Esophagus (tissue), 2 donors: ENCODE measurements around the gene LCE2D. TPM values are rescaled to one million over a fixed set of nuclear protein-coding genes. Genes with fewer than 3 reads are reported as not detected.
"Not testable (repeated sequence)": the region's sequence is repeated elsewhere in the genome, so short reads cannot be mapped to it uniquely, and the experiment has no call there.

ENCODE experiments used
- H3K27ac ChIP-seq, 2 donors: one replicate each; pipeline ENCODE4 v1.5.1; 2013; ENCODE audit warnings: low read depth in 2 of 2, mild to moderate bottlenecking in 2 of 2, inconsistent platforms in 1 of 2, low read length in 1 of 2, moderate library complexity in 1 of 2
- H3K27me3 ChIP-seq, 2 donors: one replicate each; pipeline ENCODE4 v1.6.1; 2013; ENCODE audit warnings: low read length in 2 of 2, control low read depth in 1 of 2, mild to moderate bottlenecking in 1 of 2; ENCODE audit not compliant: insufficient read depth in 2 of 2, control insufficient read depth in 1 of 2
- H3K36me3 ChIP-seq, 2 donors: one replicate each; pipeline ENCODE4 v1.6.1; 2013; ENCODE audit warnings: low read length in 1 of 2; ENCODE audit not compliant: control insufficient read depth in 2 of 2, insufficient read depth in 2 of 2
- H3K4me1 ChIP-seq, 2 donors: one replicate each; pipeline ENCODE4 v1.6.1; 2013; ENCODE audit warnings: low read length in 1 of 2; ENCODE audit not compliant: control insufficient read depth in 2 of 2, insufficient read depth in 2 of 2
- H3K4me3 ChIP-seq, 2 donors: one replicate each; pipeline ENCODE4 v1.5.1; 2013; ENCODE audit warnings: low read length in 2 of 2, mild to moderate bottlenecking in 2 of 2, low read depth in 1 of 2, moderate library complexity in 1 of 2
- H3K9me3 ChIP-seq, 2 donors: one replicate each; pipeline ENCODE4 v1.6.1; 2013; ENCODE audit warnings: mild to moderate bottlenecking in 2 of 2, low read depth in 1 of 2, low read length in 1 of 2, moderate library complexity in 1 of 2; ENCODE audit not compliant: control insufficient read depth in 2 of 2, insufficient read depth in 1 of 2
- WGBS, 2 donors: extraction: QIAGEN DNeasy Blood & Tissue Kit; methylation state at CpG; one replicate each; pipeline ENCODE4 v1.1.7; 2013; 5-methylcytosine and 5-hydroxymethylcytosine counted together
- polyA plus RNA-seq, 2 donors: library from polyadenylated mRNA; stranded (reverse); fragments of 200-250 nt; gene quantifications; one replicate each; pipeline ENCODE4 v1.2.3, GENCODE V29; 2013
- donor health status: healthy with polysubstance abuse.
- donor health status: Bipolar disorder and iron deficiency.

LCE2D gene
- polyA plus RNA-seq, 2 donors: not detected

DNA sequence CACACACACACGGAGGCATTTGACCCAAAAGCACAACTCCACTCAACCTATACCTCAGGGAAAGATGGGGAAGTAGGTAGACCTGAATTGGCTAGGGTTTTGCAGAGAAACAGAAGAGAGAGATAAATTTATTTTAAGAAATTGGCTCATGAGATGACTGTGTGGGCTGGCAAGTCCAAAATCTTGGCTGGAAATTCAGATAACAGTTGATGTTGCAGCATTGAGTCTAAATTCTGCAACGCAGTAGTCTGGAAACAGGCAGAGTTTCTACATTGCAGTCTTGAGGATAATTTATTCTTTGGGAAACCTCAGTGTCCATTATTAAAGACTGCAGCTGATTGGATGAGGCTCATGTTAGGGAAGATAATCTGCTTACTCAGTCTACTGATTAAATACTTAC is 18.4 kb downstream of the LCE2D start:
- H3K4me3 ChIP-seq: no peak overlapping the region
- no peaks in the 10 kb centered on the region for H3K4me1 ChIP-seq
- H3K36me3 ChIP-seq: no peaks in the 10 kb centered on the region
- H3K9me3 ChIP-seq: no peaks in the 10 kb centered on the region
- no peaks in the 10 kb centered on the region for H3K27me3 ChIP-seq
- 57 to 59% methylated on average over 2 of the region's 2 CpGs for WGBS, 2 donors
- H3K27ac ChIP-seq: no peak overlapping the region

DNA sequence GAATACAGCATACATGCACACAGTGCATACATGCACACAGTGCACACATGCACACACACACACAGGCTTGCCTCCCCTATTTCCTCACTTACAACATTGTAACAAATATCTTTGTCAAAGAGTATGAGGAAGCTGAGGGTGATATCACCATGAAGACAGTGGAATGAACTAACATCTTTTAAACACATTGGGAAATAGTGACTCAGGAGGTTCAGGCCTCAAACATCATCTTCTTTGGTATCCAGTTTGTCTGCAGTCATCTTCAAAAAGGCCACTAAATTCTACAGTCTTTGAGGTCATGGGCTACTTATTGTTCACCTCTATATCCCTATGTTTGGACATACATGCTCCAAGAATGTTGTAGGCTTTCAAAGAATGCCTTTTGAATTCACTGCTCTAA is 20.7 kb downstream of the LCE2D start:
- H3K9me3 ChIP-seq: no peaks in the 10 kb centered on the region
- no peak overlapping the region for H3K27ac ChIP-seq
- H3K4me3 ChIP-seq: no peak overlapping the region
- no peaks in the 10 kb centered on the region for H3K4me1 ChIP-seq
- H3K27me3 ChIP-seq: no peaks in the 10 kb centered on the region
- H3K36me3 ChIP-seq: no peaks in the 10 kb centered on the region

DNA sequence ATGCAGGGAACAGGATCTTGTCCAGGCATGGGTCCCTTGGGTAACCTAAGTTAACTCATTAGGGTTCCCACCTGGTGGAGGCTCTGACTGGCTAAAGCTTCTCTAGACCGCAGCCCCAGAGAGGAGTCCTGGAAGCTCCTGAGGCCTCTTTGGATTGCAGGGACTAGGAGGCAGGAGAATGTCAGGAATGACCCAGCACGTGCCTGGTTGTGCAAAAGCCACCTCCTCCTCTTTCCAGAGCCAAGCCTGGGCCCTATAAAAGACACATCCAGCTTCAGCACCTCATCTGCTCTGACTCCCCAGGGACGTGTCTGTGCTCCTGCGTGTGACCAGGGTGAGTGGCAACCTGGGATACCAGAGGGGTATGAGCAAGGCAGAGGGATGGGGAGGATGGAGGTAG is 22.6 kb downstream of the LCE2D start, which contains the start of gene LCE2B:
LCE2B (plus strand) TSS at position 301 of the 400 bp plus-strand sequence. CDS start 721 bp downstream, outside the sequence.
- WGBS, 2 donors: 56 to 73% methylated on average over 2 to 4 of the region's 4 CpGs
- not testable (repeated sequence) for H3K9me3 ChIP-seq, H3K4me3 ChIP-seq

DNA sequence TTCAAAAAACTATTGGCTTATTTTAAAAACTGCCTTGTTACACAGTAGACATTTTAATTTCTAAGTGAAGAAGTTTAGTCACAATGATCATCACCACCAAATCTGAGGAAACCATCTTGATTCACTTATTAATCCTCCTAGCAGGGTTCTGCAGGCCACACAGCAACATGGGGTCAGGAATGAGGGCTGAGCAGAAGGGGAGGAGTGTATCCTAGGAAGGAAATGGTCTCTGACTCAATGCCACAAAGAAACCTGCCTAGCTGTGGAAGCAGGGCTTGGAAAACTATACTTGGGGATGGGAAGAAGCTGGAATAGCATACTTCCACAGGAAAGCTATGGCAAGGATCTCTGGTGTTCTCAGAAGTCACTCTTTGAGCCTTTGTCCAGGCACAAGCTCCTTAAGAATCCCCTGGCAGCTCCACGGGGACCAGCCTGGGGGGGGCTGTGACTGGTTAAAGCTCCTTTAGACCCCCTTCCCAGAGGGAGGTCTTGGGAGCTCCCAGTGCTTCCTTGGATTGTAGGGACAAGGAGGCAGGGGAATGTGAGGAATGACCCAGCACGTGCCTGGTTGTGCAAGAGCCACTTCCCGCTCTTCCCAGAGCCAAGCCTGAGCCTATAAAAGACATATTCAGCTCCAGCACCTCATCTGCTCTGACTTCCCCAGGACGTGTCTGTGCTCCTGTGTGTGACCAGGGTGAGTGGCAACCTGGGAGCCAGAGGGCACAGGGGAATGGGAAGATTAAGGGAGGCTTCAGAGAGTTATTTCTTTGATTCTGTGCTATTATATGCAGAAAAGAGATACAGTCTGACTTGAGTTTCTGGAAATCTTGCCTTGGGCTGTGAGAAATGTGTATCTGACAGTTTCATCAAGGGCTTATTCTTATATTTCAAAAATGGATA is 34.8 kb downstream of the LCE2D start, which contains the start of gene LCE2A:
LCE2A (plus strand) TSS at position 645 of the 900 bp plus-strand sequence. CDS start 557 bp downstream, outside the sequence.
- no peaks in the 10 kb centered on the region for H3K9me3 ChIP-seq
- no peak within 1 kb of the TSS for H3K4me3 ChIP-seq
- H3K4me1 ChIP-seq: no peaks in the 10 kb centered on the region
- H3K27me3 ChIP-seq: no peaks in the 10 kb centered on the region
- no peaks in the 10 kb centered on the region for H3K36me3 ChIP-seq
- 57 to 64% methylated on average over 4 of the region's 4 CpGs for WGBS, 2 donors
- H3K27ac ChIP-seq: no peak within 1 kb of the TSS

More for the DNA sequence above, 22.6 kb downstream of the LCE2D start, which contains the start of gene LCE2B:
- H3K36me3 ChIP-seq, H3K27me3 ChIP-seq, H3K4me1 ChIP-seq, H3K27ac ChIP-seq: not testable (repeated sequence)

DNA sequence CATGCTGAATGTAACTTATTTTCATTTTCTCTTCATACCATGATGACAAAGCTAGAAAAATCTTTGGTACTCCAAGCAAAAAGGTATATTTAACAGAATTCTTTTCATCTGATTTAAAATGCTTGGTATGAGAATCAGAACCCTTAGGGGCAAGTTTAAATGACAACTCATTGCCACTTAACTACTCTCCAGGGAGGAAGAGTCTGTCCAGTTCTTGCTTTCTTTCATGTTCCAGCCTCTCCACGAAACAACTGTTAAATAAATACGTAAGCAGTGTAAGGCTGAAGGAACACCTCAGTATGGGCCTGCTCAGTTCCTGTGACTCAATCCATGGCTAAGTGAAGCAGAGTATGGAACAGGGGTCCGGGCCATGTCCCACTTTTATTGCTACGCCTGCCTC is 36.6 kb downstream of the LCE2D start:
- 86 to 87% methylated on average over 4 of the region's 4 CpGs for WGBS, 2 donors
- no peak overlapping the region for H3K27ac ChIP-seq
- H3K9me3 ChIP-seq: no peaks in the 10 kb centered on the region
- no peak overlapping the region for H3K4me3 ChIP-seq
- no peaks in the 10 kb centered on the region for H3K4me1 ChIP-seq
- H3K36me3 ChIP-seq: no peaks in the 10 kb centered on the region
- H3K27me3 ChIP-seq: no peaks in the 10 kb centered on the region

DNA sequence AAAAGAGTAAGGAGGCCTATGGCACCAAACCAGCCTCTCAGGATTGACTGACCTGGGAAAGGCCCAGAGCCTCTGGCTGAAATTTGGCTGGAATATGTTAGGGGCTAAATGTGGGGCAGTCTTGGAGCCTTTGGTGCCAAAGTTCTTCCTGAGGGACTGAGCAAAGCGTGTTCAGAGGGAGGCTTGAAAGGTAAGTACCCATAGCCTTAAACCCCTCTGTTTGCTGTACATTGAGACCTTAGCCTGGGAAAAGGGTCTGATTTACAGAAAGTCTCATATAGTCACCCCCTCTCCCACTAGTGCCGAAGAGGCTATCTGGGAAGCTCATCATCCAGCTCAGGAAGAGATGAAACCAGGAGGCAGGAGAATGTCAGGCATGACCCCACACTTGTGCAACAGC is 44.7 kb downstream of the LCE2D start, which contains the start of gene LCE4A:
LCE4A (plus strand) TSS at position 301 of the 400 bp plus-strand sequence. CDS start 916 bp downstream, outside the sequence.
- Histone ChIP-seq H3K36me3 (no peaks in the 10 kb centered on the region), H3K4me3 (no peak within 1 kb of the TSS), H3K4me1 (no peaks in the 10 kb centered on the region), H3K9me3 (no peaks in the 10 kb centered on the region), H3K27ac (no peak within 1 kb of the TSS), H3K27me3 (no peaks in the 10 kb centered on the region)
- 76% methylated on average over 2 of the region's 2 CpGs for WGBS, 2 donors

Other genes starting within 250 kb of the LCE2D start
- 1,000 to 10,000 TPM; 4,198 to 5,125 TPM for gene CRNN, start 249.1 kb upstream of the LCE2D start, polyA plus RNA-seq
- gene LCE5A, start 152.6 kb upstream of the LCE2D start, polyA plus RNA-seq: under 1 TPM in 1 of 2 donors, not detected in 1; 0.18 TPM
- 1,000 to 10,000 TPM in 1 of 2 donors, 100 to 1,000 TPM in 1; 659 to 3,090 TPM for gene CRCT1, start 148.9 kb upstream of the LCE2D start, polyA plus RNA-seq
- gene LCE3E, start 96.6 kb upstream of the LCE2D start, polyA plus RNA-seq: 100 to 1,000 TPM in 1 of 2 donors, 1 to 10 TPM in 1; 5.0 to 110 TPM
- 100 to 1,000 TPM in 1 of 2 donors, 1 to 10 TPM in 1; 3.6 to 546 TPM for gene LCE3D, start 82.9 kb upstream of the LCE2D start, polyA plus RNA-seq
- not detected for gene LCE3C, start 63.1 kb upstream of the LCE2D start, polyA plus RNA-seq
- not detected for gene LCE3B, start 49.6 kb upstream of the LCE2D start, polyA plus RNA-seq
- gene LCE3A, start 40.3 kb upstream of the LCE2D start, polyA plus RNA-seq: not detected
- gene LCE2C, start 11.9 kb downstream of the LCE2D start, polyA plus RNA-seq: not detected
- not detected for gene LCE2B, start 22.7 kb downstream of the LCE2D start, polyA plus RNA-seq
- not detected for gene LCE2A, start 35.0 kb downstream of the LCE2D start, polyA plus RNA-seq
- not detected for gene LCE4A, start 44.8 kb downstream of the LCE2D start, polyA plus RNA-seq
- 10 to 100 TPM in 1 of 2 donors, under 1 TPM in 1; 0.44 to 23.9 TPM for gene KPRP, start 94.6 kb downstream of the LCE2D start, polyA plus RNA-seq
- gene LCE1F, start 111.8 kb downstream of the LCE2D start, polyA plus RNA-seq: not detected
- under 1 TPM in 1 of 2 donors, not detected in 1; 0.04 TPM for gene LCE1E, start 122.9 kb downstream of the LCE2D start, polyA plus RNA-seq
- gene LCE1D, start 133.3 kb downstream of the LCE2D start, polyA plus RNA-seq: not detected
- under 1 TPM in 1 of 2 donors, not detected in 1; 0.32 TPM for gene LCE1C, start 143.3 kb downstream of the LCE2D start, polyA plus RNA-seq
- gene LCE1B, start 148.6 kb downstream of the LCE2D start, polyA plus RNA-seq: not detected
- not detected for gene LCE1A, start 164.1 kb downstream of the LCE2D start, polyA plus RNA-seq
- not detected for gene LCE6A, start 179.5 kb downstream of the LCE2D start, polyA plus RNA-seq
- gene LCE7A, start 196.6 kb downstream of the LCE2D start, polyA plus RNA-seq: not detected
- not detected for gene SMCP, start 214.9 kb downstream of the LCE2D start, polyA plus RNA-seq
- gene IVL, start 245.2 kb downstream of the LCE2D start, polyA plus RNA-seq: 100 to 1,000 TPM; 161 to 344 TPM